ENCODE results near the gene NGB. TPM values are rescaled to one million over a fixed set of nuclear protein-coding genes. Genes with fewer than 3 reads are reported as not detected.

The NGB gene
- total RNA-seq, 2 experiments from 2014 or later = not detected

Small RNA genes within 50 kb of the gene (microRNA-seq; reads per million reads assigned to microRNA genes)
- gene MIR1260A = not detected

Other genes with a start within 250 kb of the NGB start
- gene IRF2BPL, start 242.5 kb downstream of the NGB start, total RNA-seq = 10 to 100 TPM; 19.7 to 24.9 TPM
- gene CIPC, start 172.9 kb downstream of the NGB start, total RNA-seq = 10 to 100 TPM; 11.3 to 12.0 TPM
- gene ZDHHC22, start 129.4 kb downstream of the NGB start, total RNA-seq = not detected
- gene TMEM63C, start 89.4 kb downstream of the NGB start, total RNA-seq = under 1 TPM; 0.14 to 0.50 TPM
- gene POMT2, start 49.7 kb upstream of the NGB start, total RNA-seq = 10 to 100 TPM; 14.3 to 16.2 TPM
- gene GSTZ1, start 49.8 kb upstream of the NGB start, total RNA-seq = 10 to 100 TPM; 16.0 to 16.3 TPM
- gene TMED8, start 105.9 kb upstream of the NGB start, total RNA-seq = 10 to 100 TPM; 17.6 to 24.4 TPM
- gene SAMD15, start 106.2 kb upstream of the NGB start, total RNA-seq = under 1 TPM; 0.12 to 0.14 TPM
- gene NOXRED1, start 152.3 kb upstream of the NGB start, total RNA-seq = under 1 TPM; 0.45 to 0.53 TPM
- gene VIPAS39, start 186.4 kb upstream of the NGB start, total RNA-seq = 10 to 100 TPM; 16.9 to 19.3 TPM
- 100 to 1,000 TPM; 219 to 266 TPM for gene AHSA1, start 186.9 kb upstream of the NGB start, total RNA-seq
- gene ISM2, start 227.6 kb upstream of the NGB start, total RNA-seq = not detected